MM.1S (cell line): ENCODE measurements around the gene AGAP2.

Source experiments
- CTCF ChIP-seq: fragments of 300-600 bp; sonication (generic); IDR thresholded peaks from 2 replicates; pipeline ENCODE4 v1.5.1; 2016; ENCODE audit warnings: antibody characterized with exemption, low read length, mixed read lengths
- EZH2 ChIP-seq: fragments of 300-600 bp; sonication (generic); optimal IDR thresholded peaks from 2 replicates; pipeline ENCODE3; 2017; ENCODE audit warnings: low read depth, mild to moderate bottlenecking, antibody characterized with exemption, low read length, mixed read lengths

DNA sequence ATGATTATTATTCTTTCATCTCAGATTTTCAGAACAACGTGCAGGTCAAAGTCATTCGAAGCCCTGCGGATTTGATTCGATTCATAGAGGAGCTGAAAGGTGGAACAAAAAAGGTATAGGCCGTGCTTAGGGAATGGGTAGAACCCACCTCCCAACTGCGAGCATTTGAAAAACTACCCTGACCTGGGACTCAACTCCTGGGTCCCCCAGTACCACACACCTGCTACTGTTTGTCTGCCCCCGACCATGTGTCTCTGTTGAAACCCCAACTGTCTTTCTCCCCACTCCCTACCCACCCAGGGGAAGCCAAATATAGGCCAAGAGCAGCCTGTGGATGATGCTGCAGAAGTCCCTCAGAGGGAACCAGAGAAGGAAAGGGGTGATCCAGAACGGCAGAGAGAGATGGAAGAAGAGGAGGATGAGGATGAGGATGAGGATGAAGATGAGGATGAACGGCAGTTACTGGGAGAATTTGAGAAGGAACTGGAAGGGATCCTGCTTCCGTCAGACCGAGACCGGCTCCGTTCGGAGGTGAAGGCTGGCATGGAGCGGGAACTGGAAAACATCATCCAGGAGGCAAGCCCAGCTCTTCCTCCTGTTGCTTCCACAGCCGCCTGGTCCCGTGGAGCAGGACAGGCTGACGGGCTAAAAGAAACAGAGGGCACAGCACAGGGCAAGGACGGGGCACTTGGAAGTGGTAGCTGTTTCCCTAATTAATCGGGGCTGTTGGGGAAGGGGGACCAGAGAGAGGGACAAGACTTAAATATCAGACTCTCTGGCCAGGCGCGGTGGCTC is 20.5 kb downstream of the AGAP2 start:
- TF ChIP-seq EZH2 (no peak), CTCF (no peak)
